Urinary bladder (tissue), 4 donors: ENCODE results near the gene SLC23A2. TPM values are rescaled to one million over a fixed set of nuclear protein-coding genes. Genes with fewer than 3 reads are reported as not detected.
"Not testable (repeated sequence)": the region's sequence is repeated elsewhere in the genome, so short reads cannot be mapped to it uniquely, and the experiment has no call there.

Experiments
- DNase-seq: peaks from one replicate; pipeline ENCODE4 v3.0.0-alpha.2; 2015; ENCODE audit errors: extremely low spot score
- H3K27ac ChIP-seq: one replicate; pipeline ENCODE4 v1.5.1; 2013; ENCODE audit warnings: low read depth, mild to moderate bottlenecking, moderate library complexity
- H3K36me3 ChIP-seq: one replicate; pipeline ENCODE4 v1.6.1; 2013; ENCODE audit warnings: mild to moderate bottlenecking, moderate library complexity; ENCODE audit not compliant: insufficient read depth
- H3K4me1 ChIP-seq: one replicate; pipeline ENCODE4 v1.6.1; 2013; ENCODE audit warnings: mild to moderate bottlenecking, moderate library complexity; ENCODE audit not compliant: insufficient read depth
- H3K4me3 ChIP-seq: one replicate; pipeline ENCODE4 v1.5.1; 2013; ENCODE audit warnings: low read depth, low read length
- WGBS: extraction: QIAGEN DNeasy Blood & Tissue Kit; methylation state at CpG from one replicate; pipeline ENCODE4 v1.1.7; 2013; 5-methylcytosine and 5-hydroxymethylcytosine counted together
- polyA plus RNA-seq: library from polyadenylated mRNA; stranded (reverse); fragments of 200-250 nt; gene quantifications from one replicate; pipeline ENCODE4 v1.2.3, GENCODE V29; 2013
- total RNA-seq: library from RNA; depleted of rRNA; stranded (reverse); fragments of >200 nt; gene quantifications from one replicate; pipeline ENCODE4 v1.2.3, GENCODE V29; 2014
- donor health status: healthy with polysubstance abuse.
- donor health status: healthy.

Gene SLC23A2
- total and polyA plus RNA-seq, 2 donors = 17.5 to 22.7 TPM

DNA sequence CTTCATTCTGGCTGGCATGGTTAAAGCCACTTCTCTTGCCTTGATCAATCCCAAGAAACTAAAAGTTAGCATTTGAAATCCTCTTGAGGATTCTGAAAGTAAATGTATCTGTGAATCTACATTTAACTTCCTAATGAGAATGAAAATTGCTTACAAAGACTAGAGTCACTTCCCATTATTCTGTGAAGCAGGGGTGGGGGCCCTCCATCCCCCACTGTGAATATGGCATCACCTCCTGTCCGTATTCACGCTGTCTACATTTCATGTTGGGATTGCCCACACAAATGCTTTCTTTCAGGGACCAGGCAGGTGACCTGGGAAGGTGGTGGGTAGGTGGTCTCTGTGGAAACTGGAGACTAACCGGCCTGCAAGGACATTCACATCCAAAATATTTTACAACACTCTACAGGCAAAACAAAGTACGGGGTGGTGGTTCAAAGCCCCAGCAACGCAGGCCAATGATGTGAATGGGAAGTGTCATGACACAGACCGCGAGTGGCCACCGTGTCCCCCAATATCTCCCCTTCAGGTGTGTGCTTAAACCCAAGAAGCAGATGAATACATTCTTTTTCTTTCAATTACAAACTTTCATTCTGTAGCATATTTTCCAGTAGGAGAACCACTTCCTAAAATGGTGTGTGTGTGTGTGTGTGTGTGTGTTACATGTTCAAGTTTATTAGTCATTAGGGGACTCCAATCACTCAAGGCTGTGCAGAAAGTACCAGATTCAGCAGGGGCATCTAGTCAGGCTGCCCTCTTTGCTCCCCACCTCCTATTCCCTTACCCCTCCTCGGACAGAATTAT, 147.4 kb downstream of the SLC23A2 start:
- Histone ChIP-seq H3K4me3 (no peak overlapping the region), H3K4me1 (no peaks in the 10 kb centered on the region), H3K36me3 (peaks cover 3% of the 10 kb centered on the region), H3K27ac (no peak overlapping the region)
- 91% methylated on average over 9 of the region's 9 CpGs for WGBS
- DNase-seq = no peak

DNA sequence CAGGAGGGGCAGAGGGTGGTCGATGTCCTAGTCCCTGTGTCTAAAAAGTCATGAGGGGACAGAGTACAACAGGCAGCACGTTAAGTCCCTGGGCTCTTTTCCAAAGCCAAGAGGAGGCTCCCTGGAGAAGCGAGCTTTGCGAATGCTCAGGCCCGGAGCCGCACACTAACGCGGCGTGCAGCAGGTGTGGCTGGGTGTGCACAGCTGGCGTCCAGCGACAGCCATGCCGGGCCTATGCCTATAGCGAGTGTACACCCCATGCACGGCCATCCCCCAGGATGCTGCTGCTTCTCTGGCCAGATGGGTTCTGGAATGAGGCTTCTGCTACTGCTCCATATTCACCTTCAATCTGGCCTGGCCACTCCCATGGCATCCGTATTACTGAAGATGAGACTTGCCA, 148.3 kb downstream of the SLC23A2 start:
- Histone ChIP-seq H3K4me1 (no peaks in the 10 kb centered on the region), H3K36me3 (peaks cover 3% of the 10 kb centered on the region), H3K4me3 (no peak overlapping the region), H3K27ac (no peak overlapping the region)
- 92% methylated on average over 15 of the region's 15 CpGs for WGBS
- DNase-seq = no peak

DNA sequence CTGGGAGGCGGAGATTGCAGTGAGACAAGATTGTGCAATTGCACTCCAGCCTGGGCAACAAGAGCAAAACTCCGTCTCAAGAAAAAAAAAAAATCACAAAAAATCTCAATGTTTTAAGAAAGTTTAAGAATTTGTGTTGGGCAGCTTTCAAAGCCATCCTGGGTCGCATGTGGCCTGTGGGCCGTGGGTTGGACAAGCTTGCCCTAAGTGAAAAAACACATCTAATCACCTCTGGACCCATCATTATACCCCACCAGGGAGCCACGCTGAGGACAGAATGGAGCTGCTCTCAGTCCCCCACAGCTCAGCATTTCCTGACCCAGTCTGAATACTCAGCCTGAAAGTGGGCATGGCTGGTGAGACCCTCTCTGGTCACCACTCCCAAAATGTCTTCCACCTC, 150.3 kb downstream of the SLC23A2 start:
- Histone ChIP-seq H3K4me1 (no peaks in the 10 kb centered on the region), H3K36me3 (peaks cover 3% of the 10 kb centered on the region), H3K4me3 (no peak overlapping the region), H3K27ac (no peak overlapping the region)
- DNase-seq = no peak
- 91% methylated on average over 5 of the region's 5 CpGs for WGBS

DNA sequence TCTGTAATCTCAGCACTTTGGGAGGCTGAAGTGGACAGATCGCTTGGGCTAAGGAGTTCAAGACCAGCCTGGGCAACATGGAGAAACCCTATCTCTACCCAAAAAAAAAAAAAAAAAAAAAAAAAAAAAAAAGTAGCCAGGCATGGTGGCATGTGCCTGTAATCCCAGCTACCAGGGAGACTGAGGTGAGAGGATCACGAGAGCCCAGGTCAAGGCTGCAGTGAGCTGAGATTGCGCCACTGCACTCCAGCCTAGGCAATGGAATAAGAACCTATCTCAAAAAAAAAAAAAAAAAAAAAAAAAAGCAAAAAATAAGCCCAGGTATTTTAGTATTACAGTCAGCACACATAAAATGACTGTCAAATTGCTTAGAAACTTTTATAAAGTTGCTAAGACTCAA, 152.5 kb downstream of the SLC23A2 start:
- not testable (repeated sequence) for H3K4me1 ChIP-seq, DNase-seq, H3K27ac ChIP-seq, H3K36me3 ChIP-seq, H3K4me3 ChIP-seq
- WGBS = 99% methylated on average over 3 of the region's 3 CpGs

DNA sequence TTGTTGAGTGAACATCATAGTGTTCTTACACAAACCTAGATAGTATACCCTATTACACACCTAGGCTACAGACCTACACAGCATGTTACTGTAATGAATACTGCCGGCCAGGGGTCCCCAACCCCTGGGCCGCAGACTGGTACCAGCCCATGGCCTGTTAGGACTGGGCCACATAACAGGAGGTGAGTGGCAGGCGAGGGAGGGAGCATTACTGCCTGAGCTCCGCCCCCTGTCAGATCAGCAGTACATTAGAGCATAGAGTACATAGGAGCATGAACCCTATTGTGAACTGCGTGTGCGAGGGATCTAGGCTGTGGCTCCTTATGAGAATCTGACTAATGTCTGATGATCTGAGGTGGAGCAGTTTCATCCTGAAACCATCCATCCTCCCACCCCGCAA, 153.3 kb downstream of the SLC23A2 start:
- no peak for DNase-seq
- Histone ChIP-seq H3K36me3 (no peaks in the 10 kb centered on the region), H3K4me3 (no peak overlapping the region), H3K27ac (no peak overlapping the region), H3K4me1 (no peaks in the 10 kb centered on the region)
- 92% methylated on average over 7 of the region's 7 CpGs for WGBS

DNA sequence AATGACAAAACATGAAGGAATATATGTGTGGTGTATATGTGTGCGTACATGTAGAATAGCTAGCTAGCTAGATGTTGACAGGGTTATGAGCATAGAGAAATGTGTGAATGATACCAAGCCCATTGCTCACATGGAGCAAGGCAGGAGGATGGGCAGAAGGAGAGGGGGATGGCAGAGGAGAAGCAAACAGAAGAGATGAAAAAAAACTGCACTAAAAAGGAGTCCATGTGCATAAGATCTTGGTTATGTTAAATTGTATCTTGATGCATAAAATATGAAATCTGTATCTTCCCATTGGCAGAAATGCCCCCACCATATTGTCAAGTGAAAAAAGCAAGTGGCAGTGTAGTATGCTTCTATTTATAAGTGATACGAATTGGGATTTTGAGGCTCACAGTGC, 154.5 kb downstream of the SLC23A2 start:
- no peak overlapping the region for H3K27ac ChIP-seq
- WGBS = 86% methylated on average over 2 of the region's 2 CpGs
- no peak overlapping the region for H3K4me3 ChIP-seq
- no peaks in the 10 kb centered on the region for H3K36me3 ChIP-seq
- no peak for DNase-seq
- no peaks in the 10 kb centered on the region for H3K4me1 ChIP-seq

DNA sequence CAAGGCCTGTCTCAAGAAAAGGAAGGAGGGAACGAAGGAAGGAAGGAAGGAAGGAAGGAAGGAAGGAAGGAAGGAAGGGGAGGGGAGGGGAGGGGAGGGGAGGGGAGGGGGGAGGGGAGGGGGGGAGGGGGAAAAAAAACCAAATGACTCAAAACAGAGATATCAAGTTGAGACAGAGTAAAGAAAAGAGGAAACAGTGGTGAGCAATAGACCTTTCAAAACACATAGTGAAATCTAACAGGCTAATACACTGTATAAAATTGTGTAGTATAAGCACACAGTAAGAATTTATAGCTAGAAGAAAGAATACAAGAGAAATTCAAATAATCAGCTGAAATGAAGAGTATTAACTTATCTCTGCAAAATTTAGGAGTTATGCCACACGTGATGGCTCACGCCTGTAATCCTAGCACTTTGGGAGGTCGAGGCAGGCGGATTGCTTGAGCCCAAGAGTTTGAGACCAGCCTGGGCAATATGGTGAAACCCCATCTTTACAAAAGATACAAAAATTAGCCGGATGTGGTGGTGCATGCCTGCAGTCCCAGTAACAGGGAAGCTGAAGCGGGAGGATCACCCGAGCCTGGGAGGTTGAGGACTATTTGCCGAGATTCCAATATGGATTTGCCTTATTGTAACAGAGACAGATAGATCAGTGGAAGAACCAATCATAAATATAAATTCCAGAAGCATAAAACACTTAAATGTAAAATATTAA, 156.4 kb downstream of the SLC23A2 start:
- Histone ChIP-seq H3K27ac (no peak overlapping the region), H3K4me1 (no peaks in the 10 kb centered on the region), H3K36me3 (no peaks in the 10 kb centered on the region), H3K4me3 (no peak overlapping the region)
- WGBS = 80% methylated on average over 8 of the region's 9 CpGs
- DNase-seq = no peak

DNA sequence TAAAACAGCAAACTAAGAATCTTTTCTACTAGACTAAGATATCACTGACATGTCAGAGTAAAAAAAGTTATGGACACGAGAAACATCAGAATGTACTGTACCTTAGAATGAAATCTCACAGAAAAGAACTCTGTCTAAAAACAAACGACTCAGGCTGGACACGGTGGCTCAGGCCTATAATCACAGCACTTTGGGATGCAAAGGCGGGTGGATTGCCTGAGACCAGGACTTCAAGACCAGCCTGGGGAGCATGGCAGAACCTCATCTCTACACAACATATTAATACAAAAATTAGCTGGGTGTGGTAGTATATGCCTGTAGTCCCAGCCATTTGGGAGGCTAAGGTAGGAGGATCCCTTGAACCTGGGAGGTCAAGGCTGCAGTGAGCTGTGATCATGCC, 157.0 kb downstream of the SLC23A2 start:
- Histone ChIP-seq H3K4me1 (no peaks in the 10 kb centered on the region), H3K27ac (no peak overlapping the region), H3K36me3 (no peaks in the 10 kb centered on the region), H3K4me3 (no peak overlapping the region)
- no peak for DNase-seq
- WGBS = 76% methylated on average over 4 of the region's 4 CpGs

DNA sequence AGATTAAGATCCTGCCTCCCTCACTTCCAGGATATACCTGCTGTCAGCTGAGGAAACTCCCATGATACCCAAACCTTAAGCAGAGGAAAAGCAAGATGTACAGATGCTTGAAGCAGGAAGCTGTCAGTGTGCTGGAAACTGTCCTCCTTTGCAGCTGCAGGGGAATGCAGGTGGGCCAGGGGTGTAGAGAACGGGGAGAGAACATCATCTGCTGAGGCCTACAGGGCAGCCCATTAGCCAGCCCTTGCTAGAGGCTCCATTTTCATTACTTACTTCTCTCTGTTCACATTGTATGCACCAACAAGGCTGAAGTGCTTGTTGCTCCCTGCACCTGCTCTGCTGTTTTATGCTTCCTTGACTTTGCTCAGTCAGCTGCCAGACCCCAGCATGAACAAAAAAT, 160.5 kb downstream of the SLC23A2 start:
- 85% methylated on average over 1 of the region's 1 CpG for WGBS
- no peaks in the 10 kb centered on the region for H3K36me3 ChIP-seq
- no peaks in the 10 kb centered on the region for H3K4me1 ChIP-seq
- H3K4me3 ChIP-seq = no peak overlapping the region
- DNase-seq = no peak
- H3K27ac ChIP-seq = no peak overlapping the region

DNA sequence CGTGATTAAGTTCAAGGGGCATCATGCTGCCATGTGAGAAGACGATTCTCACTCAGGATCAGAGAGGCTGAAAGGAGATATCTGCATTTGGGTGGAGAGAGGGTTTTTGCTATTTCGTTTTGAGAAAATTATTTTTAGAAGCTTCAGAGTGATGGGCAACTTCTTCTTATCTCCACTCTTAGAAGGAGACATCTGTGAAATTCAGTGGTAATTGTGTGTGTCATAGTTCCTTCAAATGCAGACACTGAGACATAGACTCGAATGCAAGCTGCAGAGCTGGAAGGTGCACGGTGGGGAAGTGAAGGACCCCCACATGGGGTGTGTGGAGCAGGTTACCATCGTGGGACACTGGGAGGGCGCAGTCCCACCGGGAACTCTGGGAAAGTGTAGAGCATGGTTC, 162.8 kb downstream of the SLC23A2 start:
- no peaks in the 10 kb centered on the region for H3K36me3 ChIP-seq
- WGBS = 74% methylated on average over 8 of the region's 8 CpGs
- H3K4me3 ChIP-seq = no peak overlapping the region
- no peaks in the 10 kb centered on the region for H3K4me1 ChIP-seq
- no peak for DNase-seq
- H3K27ac ChIP-seq = no peak overlapping the region

DNA sequence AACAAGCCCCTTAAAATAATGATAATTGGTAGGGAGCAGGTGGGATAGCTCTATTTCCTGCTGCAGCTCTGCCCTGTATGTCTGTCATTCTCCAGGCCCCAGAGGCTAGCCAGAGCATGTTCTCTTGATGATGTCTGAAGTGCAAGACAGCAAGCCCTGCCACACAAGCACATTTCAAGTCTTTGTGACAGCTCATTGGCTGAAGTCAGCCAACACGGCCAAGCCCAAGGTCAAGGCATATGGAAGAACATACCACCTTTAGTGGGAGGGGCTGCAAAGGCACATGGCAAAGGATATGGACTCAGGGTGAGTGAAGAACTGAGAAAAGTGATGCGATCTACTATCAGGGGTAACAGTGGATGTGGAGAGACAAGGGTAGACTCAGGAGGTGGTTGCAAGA, 163.6 kb downstream of the SLC23A2 start:
- WGBS = 89% methylated on average over 2 of the region's 2 CpGs
- H3K27ac ChIP-seq = no peak overlapping the region
- no peak overlapping the region for H3K4me3 ChIP-seq
- H3K4me1 ChIP-seq = no peaks in the 10 kb centered on the region
- H3K36me3 ChIP-seq = no peaks in the 10 kb centered on the region
- DNase-seq = no peak

DNA sequence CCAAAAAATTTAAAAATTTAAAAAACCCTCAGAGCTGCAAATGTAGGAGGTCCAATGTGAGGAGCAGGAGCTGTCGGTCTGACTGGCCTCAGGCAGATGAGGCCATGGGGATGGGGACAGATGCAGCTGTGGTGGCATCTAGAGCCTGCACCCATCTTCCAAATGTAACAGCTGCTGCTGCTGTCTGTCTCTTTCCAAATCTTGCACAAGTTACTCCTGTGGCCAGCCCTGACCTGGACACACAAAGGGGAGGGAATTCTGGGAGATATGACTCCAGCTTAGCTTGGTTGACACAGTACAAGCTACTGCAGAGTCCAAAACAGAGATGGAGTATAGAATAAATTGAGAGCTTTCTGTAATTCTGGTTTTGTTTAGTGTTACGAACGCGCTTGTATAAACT, 164.4 kb downstream of the SLC23A2 start:
- WGBS = 38% methylated on average over 4 of the region's 4 CpGs
- Histone ChIP-seq H3K4me1 (no peaks in the 10 kb centered on the region), H3K36me3 (no peaks in the 10 kb centered on the region), H3K27ac (no peak overlapping the region), H3K4me3 (no peak overlapping the region)
- no peak for DNase-seq

DNA sequence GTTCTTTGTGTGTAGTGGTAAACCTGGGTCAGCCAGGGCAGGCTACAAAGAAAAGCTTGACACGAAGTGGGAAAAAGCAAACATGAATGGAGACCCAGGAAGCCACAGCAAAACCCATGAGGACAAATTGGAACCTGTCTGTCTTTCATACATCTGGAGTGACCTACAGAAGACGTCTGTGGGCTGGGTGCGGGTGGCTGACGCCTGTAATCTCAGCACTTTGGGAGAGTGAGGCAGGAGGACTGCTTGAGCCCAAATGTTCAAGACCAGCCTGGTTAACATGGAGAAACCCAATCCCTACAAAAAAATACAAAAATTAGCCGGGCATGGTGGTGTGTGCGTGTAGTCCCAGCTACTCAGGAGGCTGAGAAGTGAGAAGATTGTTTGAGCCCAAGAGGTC, 164.8 kb downstream of the SLC23A2 start:
- H3K4me1 ChIP-seq = no peaks in the 10 kb centered on the region
- no peak for DNase-seq
- H3K4me3 ChIP-seq = no peak overlapping the region
- no peaks in the 10 kb centered on the region for H3K36me3 ChIP-seq
- whole genome bisulfite sequencing = 81% methylated on average over 6 of the region's 6 CpGs
- H3K27ac ChIP-seq = no peak overlapping the region
